HepG2 (cell line): Measurements from ENCODE around the gene SDC1. TPM values are rescaled to one million over a fixed set of nuclear protein-coding genes. Genes with fewer than 3 reads are reported as not detected.

Experiments used
- ATAC-seq: fragments of 200-7000 bp; cut with Tn5 transposase; 3 replicates; pipeline ENCODE4 v1.9.1; 2020; ENCODE audit warnings: mild to moderate bottlenecking, moderate library complexity
- BruUV-seq: library from RNA; stranded (reverse); fragments of 400-500 nt; replicated peaks from 2 replicates; lab custom pipeline; 2021; lab: Mats Ljungman, UMichigan
- CTCF ChIA-PET: fragments of 300-600 bp; formaldehyde crosslinking; extraction: SDS; loops from one replicate; lab custom pipeline; 2021; ENCODE audit warnings: low total read pairs, inconsistent platforms, low intra/inter-chr PET ratio; lab: Yijun Ruan, JAX
- POLR2A ChIA-PET: fragments of 350-600 bp; sonication (Branson Sonifier 250); formaldehyde crosslinking; loops from one replicate; lab custom pipeline; 2020; ENCODE audit warnings: antibody characterized with exemption, inconsistent platforms; lab: Yijun Ruan, JAX
- DNase-seq: peaks from one replicate; pipeline ENCODE4 v3.0.0-alpha.2; 2015; ENCODE audit warnings: low spot score
- FAIRE-seq: peaks from 3 replicates; lab custom pipeline; 2011; peaks lifted over from hg19 to GRCh38; lab: Jason Lieb, UNC
- H2AFZ ChIP-seq: one replicate; pipeline ENCODE4 v1.6.1; 2011; ENCODE audit warnings: low read length, inconsistent platforms
- H3K27ac ChIP-seq: fragments of 300-600 bp; 3 replicates; pipeline ENCODE4 v1.8.0; 2011; ENCODE audit warnings: mixed run types, mild to moderate bottlenecking, mixed read lengths, low read length, inconsistent platforms; ENCODE audit not compliant: insufficient read depth; ENCODE audit errors: extremely low read length
- H3K27me3 ChIP-seq, 2 experiments: fragments of 200-600 bp in 1 of 2; 2 replicates in 1 of 2; 3 replicates in 1 of 2; pipeline versions ENCODE4 v1.6.0 to v1.8.0; 2011; ENCODE audit warnings: low read length in 2 of 2, mild to moderate bottlenecking in 2 of 2, moderate library complexity in 2 of 2, inconsistent platforms in 1 of 2; ENCODE audit not compliant: insufficient read depth in 2 of 2, control insufficient read depth in 1 of 2
- H3K36me3 ChIP-seq, 2 experiments: fragments of 200-600 bp in 1 of 2; replicated peaks in 1 of 2; 2 replicates in 1 of 2; 3 replicates in 1 of 2; pipeline versions ENCODE4 v1.5.1 to v1.8.0; 2011; ENCODE audit warnings: low read length in 2 of 2, inconsistent platforms in 1 of 2; ENCODE audit not compliant: insufficient read depth in 2 of 2, control insufficient read depth in 1 of 2
- H3K4me1 ChIP-seq: 2 replicates; pipeline ENCODE4 v1.5.1; 2012; ENCODE audit warnings: low read length, inconsistent platforms; ENCODE audit not compliant: insufficient read depth
- H3K4me2 ChIP-seq: 2 replicates; pipeline ENCODE4 v1.6.0; 2011; ENCODE audit warnings: low read depth, low read length, inconsistent platforms
- H3K4me3 ChIP-seq, 3 experiments: fragments of 200-600 bp in 1 of 3; sonication (generic), shearing (Covaris generic) in 1 of 3; replicated peaks in 1 of 3; 2 replicates each; pipeline ENCODE4 v1.5.1; 2011 to 2016; ENCODE audit warnings: low read length in 3 of 3, inconsistent platforms in 2 of 3, low read depth in 2 of 3, mild to moderate bottlenecking in 2 of 3, control low read depth in 1 of 3, mixed read lengths in 1 of 3; ENCODE audit not compliant: insufficient read depth in 1 of 3
- H3K79me2 ChIP-seq: one replicate; pipeline ENCODE4 v1.6.1; 2011; ENCODE audit warnings: low read length, inconsistent platforms; ENCODE audit not compliant: insufficient read depth
- H3K9ac ChIP-seq: 2 replicates; pipeline ENCODE4 v1.6.0; 2011; ENCODE audit warnings: mild to moderate bottlenecking, low read depth, low read length, inconsistent platforms; ENCODE audit not compliant: insufficient read depth
- H3K9me3 ChIP-seq: 2 replicates; pipeline ENCODE4 v1.5.1; 2012; ENCODE audit warnings: mild to moderate bottlenecking, low read length
- H4K20me1 ChIP-seq: 2 replicates; pipeline ENCODE4 v1.6.0; 2011; ENCODE audit warnings: inconsistent platforms, mild to moderate bottlenecking, low read length, moderate library complexity; ENCODE audit not compliant: insufficient read depth
- HNRNPK ChIP-seq: fragments of 200-400 bp; formaldehyde crosslinking; IDR thresholded peaks from 2 replicates; pipeline ENCODE4 v1.6.1; 2018; ENCODE audit warnings: low read length, low read depth, moderate library complexity, mild to moderate bottlenecking; ENCODE audit not compliant: poor library complexity, severe bottlenecking
- KAT7 ChIP-seq: IDR thresholded peaks from 2 replicates; pipeline ENCODE4 v1.6.1; 2018; ENCODE audit warnings: borderline replicate concordance, missing compliant biosample characterization
- MED13 ChIP-seq: sonication (generic); formaldehyde crosslinking; IDR thresholded peaks from 2 replicates; pipeline ENCODE4 v1.5.0; 2020; ENCODE audit warnings: missing genetic modification reagents
- NCOA5 ChIP-seq: sonication (generic); formaldehyde crosslinking; IDR thresholded peaks from 2 replicates; pipeline ENCODE4 v1.4.0; 2020; ENCODE audit warnings: missing genetic modification reagents
- PPARG ChIP-seq: conservative IDR thresholded peaks from 2 replicates; pipeline ENCODE4 v1.6.1; 2016; ENCODE audit warnings: missing biosample characterization, missing genetic modification reagents
- RFXAP ChIP-seq: sonication (generic); formaldehyde crosslinking; IDR thresholded peaks from 2 replicates; pipeline ENCODE4 v1.4.0; 2020; ENCODE audit warnings: missing genetic modification reagents, borderline replicate concordance
- SIX4 ChIP-seq: sonication (generic); formaldehyde crosslinking; IDR thresholded peaks from 2 replicates; pipeline ENCODE4 v1.4.0; 2020; ENCODE audit warnings: missing genetic modification reagents
- THAP11 ChIP-seq: IDR thresholded peaks from 2 replicates; pipeline ENCODE4 v1.6.1; 2016; ENCODE audit warnings: missing biosample characterization, missing genetic modification reagents
- ZNF160 ChIP-seq: sonication (generic); formaldehyde crosslinking; IDR thresholded peaks from 2 replicates; pipeline ENCODE4 v1.8.0; 2022; ENCODE audit warnings: mild to moderate bottlenecking, inconsistent platforms, missing genetic modification reagents
- ZNF430 ChIP-seq: sonication (generic); formaldehyde crosslinking; IDR thresholded peaks from 2 replicates; pipeline ENCODE4 v1.9.0; 2021; ENCODE audit warnings: mild to moderate bottlenecking, missing genetic modification reagents
- ZNF569 ChIP-seq: sonication (generic); formaldehyde crosslinking; IDR thresholded peaks from 2 replicates; pipeline ENCODE4 v1.5.0; 2020; ENCODE audit warnings: mild to moderate bottlenecking, missing genetic modification reagents, moderate library complexity, borderline replicate concordance
- ZNF614 ChIP-seq: IDR thresholded peaks from 2 replicates; pipeline ENCODE4 v1.6.1; 2018; ENCODE audit warnings: missing biosample characterization, missing genetic modification reagents, inconsistent platforms, borderline replicate concordance
- ZNF782 ChIP-seq: sonication (generic); formaldehyde crosslinking; IDR thresholded peaks from 2 replicates; pipeline ENCODE4 v1.4.0; 2020; ENCODE audit warnings: missing genetic modification reagents, mild to moderate bottlenecking, borderline replicate concordance
- ZSCAN22 ChIP-seq: sonication (generic); formaldehyde crosslinking; IDR thresholded peaks from 2 replicates; pipeline ENCODE4 v1.4.0; 2020; ENCODE audit warnings: mild to moderate bottlenecking, missing genetic modification reagents
- ZSCAN9 ChIP-seq: IDR thresholded peaks from 2 replicates; pipeline ENCODE4 v1.6.1; 2016; ENCODE audit warnings: borderline replicate concordance
- WGBS: methylation state at CpG from one replicate; pipeline ENCODE4 v1.1.6; 2017; ENCODE audit warnings: low lambda C conversion rate; 5-methylcytosine and 5-hydroxymethylcytosine counted together
- in situ Hi-C: cut with HindIII; loops from 2 replicates; pipeline ENCODE4 v1.10.0; 2017; ENCODE audit warnings: low pct_unique_long_range_greater_than_20kb; ENCODE audit not compliant: extremely low pct_ligation_motif_present
- intact Hi-C: fragments of 100-400 bp; cut with micrococcal nuclease; formaldehyde crosslinking; loops from one replicate; pipeline ENCODE4 v1.10.0; 2022; ENCODE audit not compliant: unreplicated experiment
- polyA plus RNA-seq, 8 experiments: library from polyadenylated mRNA; depleted of rRNA in 3 of 8; stranded (reverse) in 7 of 8; unstranded in 1 of 8; fragments of >200 nt; fragmentation: Illumina TruSeq in 4 of 8; extraction: Trizol in 4 of 8; gene quantifications; 2 replicates each; pipeline versions ENCODE4 v1.2.1 to v1.2.3, GENCODE V29; 2011 to 2016; ENCODE audit warnings: low read depth in 4 of 8, missing spikeins in 1 of 8, mixed read lengths in 1 of 8; ENCODE audit not compliant: insufficient read depth in 1 of 8
- total RNA-seq, 5 experiments: library from RNA; depleted of rRNA; stranded (reverse); fragments of >200 nt; fragmentation: Illumina TruSeq; extraction: Trizol; gene quantifications; 2 replicates each; pipeline ENCODE4 v1.2.3, GENCODE V29; 2016; ENCODE audit warnings: low read depth in 1 of 5
- TF ChIP-seq, protein P1 (sequence below): sonication (generic); formaldehyde crosslinking; IDR thresholded peaks from 2 replicates; pipeline ENCODE4 v1.5.0; 2020; ENCODE audit warnings: mild to moderate bottlenecking, missing genetic modification reagents
- TF ChIP-seq, protein P2 (sequence below): sonication (generic); formaldehyde crosslinking; conservative IDR thresholded peaks from 2 replicates; pipeline ENCODE4 v1.8.0; 2022; ENCODE audit warnings: mild to moderate bottlenecking, moderate library complexity, missing genetic modification reagents
- TF ChIP-seq, protein P3 (sequence below): sonication (generic); formaldehyde crosslinking; IDR thresholded peaks from 2 replicates; pipeline ENCODE4 v1.4.0; 2020; ENCODE audit warnings: missing genetic modification reagents, low read depth, mild to moderate bottlenecking, borderline replicate concordance
- TF ChIP-seq, protein P4 (sequence below): sonication (generic); formaldehyde crosslinking; conservative IDR thresholded peaks from 2 replicates; pipeline ENCODE4 v1.5.0; 2020; ENCODE audit warnings: missing genetic modification reagents

SDC1 gene
- total and polyA plus RNA-seq, 2 of the 13 experiments (the other 11 are each of a cell fraction or from before 2014, with no cell fraction given), result 108 to 119 TPM

DNA sequence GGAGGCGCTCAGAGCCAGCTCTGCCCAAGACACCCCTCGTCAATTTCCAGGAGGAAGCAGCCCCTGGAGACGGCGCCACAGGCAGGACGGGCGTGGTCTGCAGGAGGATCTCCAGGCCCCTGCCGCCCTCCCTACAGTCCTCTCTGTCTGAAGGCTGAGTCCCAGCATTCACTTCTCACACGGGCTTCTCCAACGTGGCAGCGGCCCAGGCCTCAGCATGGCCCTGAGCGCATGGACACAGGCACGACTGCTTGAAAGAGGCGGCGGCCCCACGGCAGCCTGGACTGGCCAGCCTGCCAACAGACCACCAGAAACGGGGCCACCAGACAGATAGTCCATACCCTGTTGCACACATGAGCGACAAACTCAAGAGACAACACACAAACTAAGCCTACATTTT lies 23.3 kb downstream of the SDC1 start:
- WGBS, result 97% methylated on average over 15 of the region's 17 CpGs
- Histone ChIP-seq H3K4me2 (no peak overlapping the region), H3K9me3 (no peaks in the 10 kb centered on the region), H3K4me1 (peaks cover 48% of the 10 kb centered on the region), H3K79me2 (peaks cover 3% of the 10 kb centered on the region), H3K4me3 (no peak overlapping the region), H4K20me1 (no peaks in the 10 kb centered on the region), H3K27ac (no peak overlapping the region), H2AFZ (no peak overlapping the region), H3K9ac (no peak overlapping the region), H3K27me3 (no peaks in the 10 kb centered on the region), H3K36me3 (peaks cover 22 to 34% of the 10 kb centered on the region in 2 experiments)
- ATAC-seq, result no peak
- no peak for FAIRE-seq
- DNase-seq, result no peak
- intact Hi-C loops (no loop called here), in situ Hi-C loops (no loop called here)
- CTCF ChIA-PET, result no interaction called here
- BruUV-seq, result TSS peak; percentile 84
- POLR2A ChIA-PET, result no interaction called here
- TF ChIP-seq, protein P1, sequence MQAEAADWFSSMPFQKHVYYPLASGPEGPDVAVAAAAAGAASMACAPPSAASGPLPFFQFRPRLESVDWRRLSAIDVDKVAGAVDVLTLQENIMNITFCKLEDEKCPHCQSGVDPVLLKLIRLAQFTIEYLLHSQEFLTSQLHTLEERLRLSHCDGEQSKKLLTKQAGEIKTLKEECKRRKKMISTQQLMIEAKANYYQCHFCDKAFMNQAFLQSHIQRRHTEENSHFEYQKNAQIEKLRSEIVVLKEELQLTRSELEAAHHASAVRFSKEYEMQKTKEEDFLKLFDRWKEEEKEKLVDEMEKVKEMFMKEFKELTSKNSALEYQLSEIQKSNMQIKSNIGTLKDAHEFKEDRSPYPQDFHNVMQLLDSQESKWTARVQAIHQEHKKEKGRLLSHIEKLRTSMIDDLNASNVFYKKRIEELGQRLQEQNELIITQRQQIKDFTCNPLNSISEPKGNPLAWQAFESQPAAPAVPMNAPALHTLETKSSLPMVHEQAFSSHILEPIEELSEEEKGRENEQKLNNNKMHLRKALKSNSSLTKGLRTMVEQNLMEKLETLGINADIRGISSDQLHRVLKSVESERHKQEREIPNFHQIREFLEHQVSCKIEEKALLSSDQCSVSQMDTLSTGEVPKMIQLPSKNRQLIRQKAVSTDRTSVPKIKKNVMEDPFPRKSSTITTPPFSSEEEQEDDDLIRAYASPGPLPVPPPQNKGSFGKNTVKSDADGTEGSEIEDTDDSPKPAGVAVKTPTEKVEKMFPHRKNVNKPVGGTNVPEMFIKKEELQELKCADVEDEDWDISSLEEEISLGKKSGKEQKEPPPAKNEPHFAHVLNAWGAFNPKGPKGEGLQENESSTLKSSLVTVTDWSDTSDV (CRISPR knock-in tag), result no peak
- TF ChIP-seq ZNF614 (CRISPR knock-in tag) (no peak), HNRNPK (no peak), ZNF430 (CRISPR knock-in tag) (no peak), MED13 (no peak), PPARG (CRISPR knock-in tag) (no peak), KAT7 (CRISPR knock-in tag) (no peak), ZSCAN9 (CRISPR knock-in tag) (no peak), ZNF569 (CRISPR knock-in tag) (no peak), ZNF782 (CRISPR knock-in tag) (no peak), NCOA5 (CRISPR knock-in tag) (no peak), RFXAP (CRISPR knock-in tag) (no peak), THAP11 (CRISPR knock-in tag) (no peak), SIX4 (CRISPR knock-in tag) (no peak), ZNF160 (CRISPR knock-in tag) (no peak), ZSCAN22 (CRISPR knock-in tag) (no peak)
- TF ChIP-seq, protein P2, sequence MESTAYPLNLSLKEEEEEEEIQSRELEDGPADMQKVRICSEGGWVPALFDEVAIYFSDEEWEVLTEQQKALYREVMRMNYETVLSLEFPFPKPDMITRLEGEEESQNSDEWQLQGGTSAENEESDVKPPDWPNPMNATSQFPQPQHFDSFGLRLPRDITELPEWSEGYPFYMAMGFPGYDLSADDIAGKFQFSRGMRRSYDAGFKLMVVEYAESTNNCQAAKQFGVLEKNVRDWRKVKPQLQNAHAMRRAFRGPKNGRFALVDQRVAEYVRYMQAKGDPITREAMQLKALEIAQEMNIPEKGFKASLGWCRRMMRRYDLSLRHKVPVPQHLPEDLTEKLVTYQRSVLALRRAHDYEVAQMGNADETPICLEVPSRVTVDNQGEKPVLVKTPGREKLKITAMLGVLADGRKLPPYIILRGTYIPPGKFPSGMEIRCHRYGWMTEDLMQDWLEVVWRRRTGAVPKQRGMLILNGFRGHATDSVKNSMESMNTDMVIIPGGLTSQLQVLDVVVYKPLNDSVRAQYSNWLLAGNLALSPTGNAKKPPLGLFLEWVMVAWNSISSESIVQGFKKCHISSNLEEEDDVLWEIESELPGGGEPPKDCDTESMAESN (CRISPR knock-in tag), result no peak
- TF ChIP-seq, protein P3, sequence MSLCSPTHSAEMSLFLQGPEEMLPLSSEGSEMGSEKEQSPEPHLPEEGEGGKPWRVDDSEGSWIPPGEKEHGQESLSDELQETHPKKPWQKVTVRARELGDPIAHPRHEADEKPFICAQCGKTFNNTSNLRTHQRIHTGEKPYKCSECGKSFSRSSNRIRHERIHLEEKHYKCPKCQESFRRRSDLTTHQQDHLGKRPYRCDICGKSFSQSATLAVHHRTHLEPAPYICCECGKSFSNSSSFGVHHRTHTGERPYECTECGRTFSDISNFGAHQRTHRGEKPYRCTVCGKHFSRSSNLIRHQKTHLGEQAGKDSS (CRISPR knock-in tag), result no peak
- TF ChIP-seq, protein P4, sequence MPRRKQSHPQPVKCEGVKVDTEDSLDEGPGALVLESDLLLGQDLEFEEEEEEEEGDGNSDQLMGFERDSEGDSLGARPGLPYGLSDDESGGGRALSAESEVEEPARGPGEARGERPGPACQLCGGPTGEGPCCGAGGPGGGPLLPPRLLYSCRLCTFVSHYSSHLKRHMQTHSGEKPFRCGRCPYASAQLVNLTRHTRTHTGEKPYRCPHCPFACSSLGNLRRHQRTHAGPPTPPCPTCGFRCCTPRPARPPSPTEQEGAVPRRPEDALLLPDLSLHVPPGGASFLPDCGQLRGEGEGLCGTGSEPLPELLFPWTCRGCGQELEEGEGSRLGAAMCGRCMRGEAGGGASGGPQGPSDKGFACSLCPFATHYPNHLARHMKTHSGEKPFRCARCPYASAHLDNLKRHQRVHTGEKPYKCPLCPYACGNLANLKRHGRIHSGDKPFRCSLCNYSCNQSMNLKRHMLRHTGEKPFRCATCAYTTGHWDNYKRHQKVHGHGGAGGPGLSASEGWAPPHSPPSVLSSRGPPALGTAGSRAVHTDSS (CRISPR knock-in tag), result no peak
